Activated CD4-positive, alpha-beta T cell treated with anti-CD3 and anti-CD28 coated beads, Interleukin-2, amount 50 U/mL, for 48 hours (primary cell): ENCODE data around the gene VSIR.

Source experiments
- DNase-seq, 2 experiments: peaks; one replicate each; pipeline ENCODE4 v3.0.0-alpha.2; 2020

Gene VSIR

GRCh38 chr10:71711052-71711623, 62.2 kb downstream of the VSIR start:
- DNase-seq, result no peak

GRCh38 chr10:71710519-71710918, 62.8 kb downstream of the VSIR start:
- no peak for DNase-seq

GRCh38 chr10:71708897-71709882, 64.1 kb downstream of the VSIR start:
- no peak for DNase-seq

DNA sequence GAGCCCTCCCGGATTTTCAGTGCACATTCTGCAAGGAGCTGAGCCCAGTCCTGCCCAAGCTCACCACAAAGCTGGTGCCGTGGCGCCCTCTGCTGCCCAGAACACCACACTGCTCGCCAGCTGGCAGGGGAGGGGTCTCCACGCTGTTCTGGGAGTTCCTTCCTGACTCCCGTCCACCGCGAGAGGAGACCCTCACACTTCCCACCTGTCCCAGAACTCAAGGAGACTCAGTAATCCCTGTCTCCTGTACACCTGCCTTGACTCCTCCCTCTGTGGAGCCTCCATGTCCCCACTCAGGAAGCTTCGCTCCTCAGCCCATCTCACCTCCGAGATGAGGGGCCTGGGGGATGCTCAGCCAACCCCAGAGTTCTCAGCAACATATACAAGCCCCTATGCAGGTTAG, 65.0 kb downstream of the VSIR start:
- peak; percentile 77 to 82 for DNase-seq

GRCh38 chr10:71707240-71707789, 66.0 kb downstream of the VSIR start:
- no peak for DNase-seq

DNA sequence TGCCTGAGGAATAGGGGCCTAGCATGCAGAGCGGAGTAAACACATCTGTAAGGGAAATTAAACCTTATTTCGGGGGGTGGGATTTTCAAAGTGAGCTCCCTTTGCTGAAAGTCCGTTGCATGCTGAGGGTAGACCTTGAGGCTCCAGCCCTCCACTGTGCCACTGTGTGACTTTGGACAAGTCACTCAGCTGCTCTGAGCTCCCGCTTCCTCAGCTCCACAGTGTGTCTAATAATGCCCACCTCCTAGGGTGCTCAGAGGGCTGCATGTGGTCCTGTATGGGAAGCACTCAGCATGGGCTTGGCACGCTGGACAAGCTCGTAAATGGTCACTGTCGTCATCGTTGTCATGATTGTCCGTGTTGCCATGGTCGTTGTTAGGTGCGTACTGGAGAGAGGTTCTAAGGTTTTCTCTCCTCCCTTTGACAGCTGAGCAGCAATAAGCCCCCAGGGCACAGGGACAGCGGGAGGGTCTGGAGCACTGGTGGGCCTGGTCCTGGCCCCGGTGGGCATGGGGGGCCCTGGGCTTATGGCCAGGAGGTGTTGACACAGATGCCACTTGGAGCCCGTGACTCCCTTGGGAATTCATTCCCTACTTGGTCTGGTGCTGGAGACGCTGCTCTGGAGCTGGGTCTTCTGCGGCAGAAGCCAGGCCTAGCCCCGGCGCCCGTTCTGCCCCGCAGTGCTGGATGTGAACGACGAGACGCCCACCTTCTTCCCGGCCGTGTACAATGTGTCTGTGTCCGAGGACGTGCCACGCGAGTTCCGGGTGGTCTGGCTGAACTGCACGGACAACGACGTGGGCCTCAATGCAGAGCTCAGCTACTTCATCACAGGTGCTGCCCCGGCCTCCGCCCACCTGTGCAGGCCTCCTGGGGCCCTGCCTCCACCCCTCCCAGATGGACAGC, 66.9 kb downstream of the VSIR start:
- DNase-seq, result no peak

DNA sequence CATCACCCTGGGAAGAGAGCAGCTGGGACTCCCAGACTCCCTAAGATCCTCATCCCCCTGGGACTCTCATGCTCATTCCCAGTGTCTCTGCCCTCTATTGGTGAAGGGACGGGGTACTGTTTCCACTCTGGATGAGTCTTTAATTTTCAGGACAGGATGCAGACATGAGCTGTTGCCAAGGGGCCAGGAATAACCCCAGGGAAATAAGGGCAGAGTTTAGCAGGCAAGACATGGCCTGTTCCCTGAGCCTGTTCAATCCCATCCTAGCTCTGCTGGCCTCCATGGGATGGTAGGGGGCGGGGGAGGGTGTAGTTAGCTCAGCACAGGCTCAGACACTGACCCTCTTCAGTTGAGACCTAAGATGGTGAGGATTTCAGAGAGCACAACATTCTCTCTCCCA, 67.7 kb downstream of the VSIR start:
- no peak for DNase-seq

- DNase-seq, result no peak
Measured at GRCh38 chr10:71704816-71705215, 68.5 kb downstream of the VSIR start.

- DNase-seq, result no peak
Measured at GRCh38 chr10:71703577-71703976, 69.7 kb downstream of the VSIR start.

GRCh38 chr10:71701496-71702132, 71.7 kb downstream of the VSIR start:
- DNase-seq, result no peak

DNA sequence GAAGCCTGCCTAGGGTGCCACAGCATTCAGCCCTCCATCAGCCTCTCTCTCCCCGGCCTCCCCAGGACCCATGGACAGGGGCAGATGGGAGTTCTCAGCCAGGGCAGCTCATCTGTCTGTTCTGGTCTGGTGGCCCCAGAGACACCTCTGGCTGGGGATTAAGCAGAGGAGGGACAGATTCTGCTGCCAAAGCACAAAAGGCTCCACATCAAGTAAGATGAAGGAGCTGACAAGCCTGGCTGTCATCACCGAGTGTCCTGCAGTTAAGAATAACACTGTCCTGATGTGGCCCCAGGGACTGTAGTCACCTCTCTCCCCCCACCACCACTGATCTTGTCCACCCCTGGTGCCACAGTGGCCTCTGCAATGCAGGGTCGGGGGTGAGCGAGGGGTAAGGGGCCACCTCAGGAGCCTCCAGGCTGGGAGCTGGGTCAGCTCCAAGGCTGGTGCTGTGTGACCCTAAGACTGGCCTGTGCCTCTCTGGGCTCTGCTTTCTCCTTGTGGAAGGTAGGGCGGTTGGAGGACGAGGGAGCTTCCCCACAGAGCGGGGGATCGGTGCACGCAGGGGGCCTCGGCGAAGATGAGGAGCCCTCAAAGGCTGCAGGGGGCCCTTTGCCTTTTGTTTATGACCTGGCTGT, 72.5 kb downstream of the VSIR start:
- DNase-seq, result no peak

GRCh38 chr10:71698737-71699136, 74.6 kb downstream of the VSIR start:
- no peak for DNase-seq

DNA sequence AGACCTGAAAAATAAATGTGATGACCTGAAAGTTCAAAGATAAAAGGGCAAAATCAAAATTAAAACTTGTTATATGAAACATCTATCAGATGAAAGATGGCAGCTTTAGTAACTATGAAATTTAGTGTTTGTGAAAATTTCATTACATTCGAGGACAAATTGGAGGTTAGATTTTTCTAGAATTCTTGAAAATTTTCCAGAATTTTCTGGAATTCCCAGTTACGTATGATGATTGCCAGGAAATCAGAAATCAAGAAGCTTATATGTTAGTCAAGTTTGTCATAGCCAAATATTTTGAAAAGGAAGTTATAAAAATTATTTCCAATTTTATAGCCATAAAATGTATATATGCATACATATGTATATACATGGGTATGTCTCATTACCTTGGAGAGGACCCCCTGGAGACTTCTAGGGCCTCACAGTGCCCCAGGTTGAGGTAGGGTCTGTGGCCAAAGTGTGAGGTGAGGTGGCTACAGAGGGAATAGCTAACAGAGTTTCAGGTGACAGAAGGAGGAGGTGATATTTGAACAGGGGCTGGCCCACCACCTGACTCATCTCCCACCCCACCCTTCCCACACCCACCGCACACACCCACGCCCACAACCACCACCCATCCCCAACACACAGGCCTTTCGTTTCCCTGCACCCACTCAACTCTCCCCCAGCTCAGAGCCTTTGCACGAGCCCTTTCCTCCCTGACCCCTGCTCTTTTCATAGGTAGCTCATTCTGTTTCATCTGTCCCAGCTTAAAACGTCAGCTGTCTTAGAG, 75.2 kb downstream of the VSIR start:
- peak; percentile 58 to 62 for DNase-seq
